Skeletal muscle tissue (tissue), 4 donors: ENCODE measurements around the gene NCBP3. TPM values are rescaled to one million over a fixed set of nuclear protein-coding genes. Genes with fewer than 3 reads are reported as not detected.
A peak's percentile ranks its signal among the peaks of the same experiment; 100 is the strongest.
"Not testable (repeated sequence)": the region's sequence is repeated elsewhere in the genome, so short reads cannot be mapped to it uniquely, and the experiment has no call there.

Experiments used
- H3K27ac ChIP-seq: one replicate; pipeline ENCODE4 v1.7.0; 2013; ENCODE audit warnings: mild to moderate bottlenecking, low read depth, low read length, inconsistent platforms
- H3K27me3 ChIP-seq, 3 donors: one replicate each; pipeline ENCODE4 v1.7.0; 2013; ENCODE audit warnings: low read length in 3 of 3; ENCODE audit not compliant: control insufficient read depth in 3 of 3, insufficient read depth in 3 of 3
- H3K36me3 ChIP-seq, 3 donors: one replicate each; pipeline ENCODE4 v1.7.0; 2013; ENCODE audit warnings: low read length in 3 of 3; ENCODE audit not compliant: control insufficient read depth in 3 of 3, insufficient read depth in 3 of 3
- H3K4me1 ChIP-seq, 3 donors: one replicate each; pipeline ENCODE4 v1.7.0; 2013; ENCODE audit warnings: low read length in 3 of 3, mild to moderate bottlenecking in 3 of 3; ENCODE audit not compliant: control insufficient read depth in 3 of 3, insufficient read depth in 3 of 3
- H3K4me3 ChIP-seq, 3 donors: one replicate each; pipeline ENCODE4 v1.7.0; 2013; ENCODE audit warnings: low read length in 3 of 3
- H3K9ac ChIP-seq, 3 donors: one replicate each; pipeline ENCODE4 v1.7.0; 2013; ENCODE audit warnings: low read length in 3 of 3, mild to moderate bottlenecking in 3 of 3, moderate library complexity in 2 of 3, low read depth in 1 of 3
- H3K9me3 ChIP-seq, 3 donors: one replicate each; pipeline ENCODE4 v1.7.0; 2013; ENCODE audit warnings: low read length in 3 of 3; ENCODE audit not compliant: control insufficient read depth in 3 of 3
- total RNA-seq: library from RNA; depleted of rRNA; stranded (reverse); fragments of >200 nt; gene quantifications from one replicate; pipeline ENCODE4 v1.2.3, GENCODE V29; 2014
- donor health status: Osteomylitis.

Gene NCBP3
- total RNA-seq, 1 donor from 2014 or later = 17.2 TPM

- Histone ChIP-seq H3K9me3 (no peaks in the 10 kb centered on the region), H3K4me1 (no peaks in the 10 kb centered on the region), H3K27me3 (peaks cover 0 to 6% (median 0%) of the 10 kb centered on the region in 3 donors), H3K27ac (no peak overlapping the region), H3K4me3 (no peak overlapping the region), H3K9ac (no peak overlapping the region), H3K36me3 (no peaks in the 10 kb centered on the region)
These were observed 6.5 kb upstream of the NCBP3 start for GRCh38 chr17:3852561-3852960.

GRCh38 chr17:3851461-3852100 is 5.5 kb upstream of the NCBP3 start:
- no peak overlapping the region for H3K9ac ChIP-seq
- peaks cover 0 to 3% (median 0%) of the 10 kb centered on the region in 3 donors for H3K27me3 ChIP-seq
- H3K4me1 ChIP-seq = peaks cover 0 to under 1% (median 0%) of the 10 kb centered on the region in 3 donors
- H3K4me3 ChIP-seq = no peak overlapping the region
- no peak overlapping the region for H3K27ac ChIP-seq
- no peaks in the 10 kb centered on the region for H3K36me3 ChIP-seq
- no peaks in the 10 kb centered on the region for H3K9me3 ChIP-seq

- H3K4me1 ChIP-seq = peaks cover 10 to 15% (median 13%) of the 10 kb centered on the region in 3 donors
- no peak overlapping the region for H3K27ac ChIP-seq
- H3K9ac ChIP-seq = no peak overlapping the region
- no peaks in the 10 kb centered on the region for H3K9me3 ChIP-seq
- no peak overlapping the region for H3K4me3 ChIP-seq
- peaks cover 0 to 7% (median 2%) of the 10 kb centered on the region in 3 donors for H3K36me3 ChIP-seq
- peaks cover 0 to 3% (median 0%) of the 10 kb centered on the region in 3 donors for H3K27me3 ChIP-seq
These were observed 2.3 kb upstream of the NCBP3 start for GRCh38 chr17:3848229-3848835.

GRCh38 chr17:3847165-3847670 is 1.2 kb upstream of the NCBP3 start:
- H3K9ac ChIP-seq = no peak overlapping the region
- peaks cover 6 to 11% (median 7%) of the 10 kb centered on the region in 3 donors for H3K36me3 ChIP-seq
- no peak overlapping the region for H3K4me3 ChIP-seq
- H3K27ac ChIP-seq = no peak overlapping the region
- no peaks in the 10 kb centered on the region for H3K9me3 ChIP-seq
- H3K4me1 ChIP-seq = peaks cover 10 to 15% (median 13%) of the 10 kb centered on the region in 3 donors
- H3K27me3 ChIP-seq = peaks cover 0 to 3% (median 0%) of the 10 kb centered on the region in 3 donors

GRCh38 chr17:3846437-3847164 is 555 bp upstream of the NCBP3 start:
- Histone ChIP-seq H3K27me3 (no peaks in the 10 kb centered on the region), H3K4me1 (peaks cover 10 to 15% (median 13%) of the 10 kb centered on the region in 3 donors), H3K9ac (no peak overlapping the region), H3K36me3 (peaks cover 6 to 15% (median 7%) of the 10 kb centered on the region in 3 donors), H3K27ac (no peak overlapping the region), H3K9me3 (no peaks in the 10 kb centered on the region), H3K4me3 (peak overlapping the region in 2 of 3 donors; percentile 63 to 82)

- H3K27me3 ChIP-seq = no peaks in the 10 kb centered on the region
- peak overlapping the region; percentile 82 to 84 (median 84) for H3K4me3 ChIP-seq
- peaks cover 10 to 15% (median 13%) of the 10 kb centered on the region in 3 donors for H3K4me1 ChIP-seq
- peak overlapping the region; percentile 91 for H3K27ac ChIP-seq
- peaks cover 9 to 26% (median 10%) of the 10 kb centered on the region in 3 donors for H3K36me3 ChIP-seq
- H3K9me3 ChIP-seq = no peaks in the 10 kb centered on the region
- H3K9ac ChIP-seq = peak overlapping the region; percentile 87 to 93 (median 88)
These were observed 790 bp downstream of the NCBP3 start for GRCh38 chr17:3845291-3845620.

GRCh38 chr17:3844556-3844955 is 1.5 kb downstream of the NCBP3 start:
- not testable (repeated sequence) for H3K27me3 ChIP-seq, H3K9ac ChIP-seq, H3K9me3 ChIP-seq, H3K27ac ChIP-seq
- H3K36me3 ChIP-seq = peaks cover 15 to 32% (median 16%) of the 10 kb centered on the region in 3 donors
- peak overlapping the region in 2 of 3 donors; percentile 82 to 84 for H3K4me3 ChIP-seq
- H3K4me1 ChIP-seq = peaks cover 10 to 15% (median 13%) of the 10 kb centered on the region in 3 donors

GRCh38 chr17:3843935-3844516 is 2.0 kb downstream of the NCBP3 start:
- H3K27ac ChIP-seq = no peak overlapping the region
- H3K9ac ChIP-seq = no peak overlapping the region
- no peaks in the 10 kb centered on the region for H3K27me3 ChIP-seq
- H3K4me1 ChIP-seq = peaks cover 10 to 15% (median 13%) of the 10 kb centered on the region in 3 donors
- peaks cover 16 to 35% (median 16%) of the 10 kb centered on the region in 3 donors for H3K36me3 ChIP-seq
- no peak overlapping the region for H3K4me3 ChIP-seq
- H3K9me3 ChIP-seq = no peaks in the 10 kb centered on the region

- no peak overlapping the region for H3K27ac ChIP-seq
- no peak overlapping the region for H3K9ac ChIP-seq
- no peaks in the 10 kb centered on the region for H3K27me3 ChIP-seq
- no peak overlapping the region for H3K4me3 ChIP-seq
- H3K9me3 ChIP-seq = no peaks in the 10 kb centered on the region
- peaks cover 16 to 24% (median 16%) of the 10 kb centered on the region in 3 donors for H3K4me1 ChIP-seq
- H3K36me3 ChIP-seq = peaks cover 19 to 33% (median 28%) of the 10 kb centered on the region in 3 donors
These were observed 7.8 kb downstream of the NCBP3 start for GRCh38 chr17:3838206-3838605.
